ENCODE data around the gene PTPRK. TPM values are rescaled to one million over a fixed set of nuclear protein-coding genes. Genes with fewer than 3 reads are reported as not detected.

Gene PTPRK
- total RNA-seq, 4 donors from 2014 or later = 88.0 to 187 (median 136) TPM

DNA sequence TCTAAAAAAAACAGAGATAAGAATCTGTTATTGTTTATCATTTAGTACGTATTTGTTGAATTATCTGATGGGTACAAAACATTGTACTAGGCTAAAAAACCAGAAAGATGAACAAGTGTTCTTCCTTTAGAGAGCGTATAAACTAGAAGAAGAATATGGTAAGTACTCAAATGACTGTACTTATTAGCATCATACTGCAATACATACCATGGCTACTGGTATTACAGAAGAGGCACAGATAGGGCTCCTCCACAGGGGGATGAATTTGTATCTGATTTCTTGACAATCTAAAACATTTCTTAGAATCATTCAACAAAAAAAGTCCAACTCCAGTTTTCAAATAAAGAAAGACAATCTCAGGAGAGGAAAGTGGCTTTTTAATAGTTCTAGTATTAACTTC, 501.6 kb downstream of the PTPRK start:
- no peak overlapping the region for H3K4me3 ChIP-seq
- WGBS, 2 donors (ENCODE audit: low coverage in 1 of 2) = 85 to 100% methylated on average over 2 of the region's 2 CpGs
- no peaks in the 10 kb centered on the region for H3K27me3 ChIP-seq
- no peak for DNase-seq
- H3K9me3 ChIP-seq = no peaks in the 10 kb centered on the region
- H3K4me1 ChIP-seq = no peaks in the 10 kb centered on the region
- in situ Hi-C loops (cut with MboI; ENCODE audit: low pct_ligation_motif_present in 1 of 4, low pct_unique_long_range_greater_than_20kb in 1 of 4, low sequenced_read_pairs in 3 of 4) (no loop called here), intact Hi-C loops (cut with DNase I; ENCODE audit: low total_unique reads) (no loop called here)
- H3K27ac ChIP-seq = no peak overlapping the region
- no peak for TF ChIP-seq CTCF (IDR thresholded peaks at IDR 0.05)
- no peak for TF ChIP-seq POLR2AphosphoS5 (IDR thresholded peaks at IDR 0.05)
- TF ChIP-seq POLR2A (IDR thresholded peaks at IDR 0.05) = no peak
- TF ChIP-seq EP300 (IDR thresholded peaks at IDR 0.05; ENCODE audit: low read depth) = no peak
- no peaks in the 10 kb centered on the region for H3K36me3 ChIP-seq

DNA sequence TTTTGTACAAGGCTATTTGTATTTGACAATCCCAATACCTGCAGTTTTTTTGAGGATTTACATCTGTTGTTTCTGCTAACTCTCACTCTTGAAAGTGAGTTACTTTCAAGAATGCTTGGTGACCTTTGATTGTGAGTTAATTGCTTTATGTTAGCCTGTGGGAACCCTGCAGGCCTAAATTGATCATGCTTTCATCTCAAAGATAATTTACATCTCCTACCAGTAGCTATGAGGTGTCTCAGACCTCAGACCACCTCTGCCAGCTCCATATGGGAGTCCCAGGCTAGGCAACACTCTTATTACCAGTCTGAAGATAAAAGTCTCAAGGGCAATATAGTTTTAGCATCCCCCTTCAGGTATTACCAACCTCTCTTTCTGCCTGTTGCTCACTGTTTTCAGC, 503.1 kb downstream of the PTPRK start:
- TF ChIP-seq POLR2AphosphoS5 (IDR thresholded peaks at IDR 0.05) = no peak
- TF ChIP-seq POLR2A (IDR thresholded peaks at IDR 0.05) = no peak
- no peak for TF ChIP-seq CTCF (IDR thresholded peaks at IDR 0.05)
- TF ChIP-seq EP300 (IDR thresholded peaks at IDR 0.05; ENCODE audit: low read depth) = no peak
- Histone ChIP-seq H3K27ac (no peak overlapping the region), H3K27me3 (no peaks in the 10 kb centered on the region), H3K4me3 (no peak overlapping the region), H3K4me1 (no peaks in the 10 kb centered on the region), H3K9me3 (no peaks in the 10 kb centered on the region), H3K36me3 (no peaks in the 10 kb centered on the region)
- in situ Hi-C loops (cut with MboI; ENCODE audit: low pct_ligation_motif_present in 1 of 4, low pct_unique_long_range_greater_than_20kb in 1 of 4, low sequenced_read_pairs in 3 of 4) = no loop called here
- intact Hi-C loops (cut with DNase I; ENCODE audit: low total_unique reads) = no loop called here
- no peak for DNase-seq

DNA sequence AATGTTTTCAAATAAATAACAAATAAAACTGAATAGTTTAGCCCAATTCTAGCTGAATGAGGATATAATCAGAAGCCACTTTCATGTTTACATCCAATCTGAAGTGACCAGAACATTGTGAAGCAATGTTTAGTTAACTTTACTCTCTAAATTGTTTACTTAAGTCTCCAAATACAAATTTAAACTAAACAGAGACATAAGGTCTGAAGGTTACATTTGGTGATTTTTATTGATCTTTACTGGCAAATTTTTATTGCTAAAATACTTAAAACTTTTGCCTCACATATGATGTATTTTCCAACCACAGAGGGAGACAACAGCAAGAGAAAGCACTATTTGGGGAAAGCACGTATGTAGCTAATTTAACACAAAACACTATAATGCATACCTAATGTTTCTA, 512.7 kb downstream of the PTPRK start:
- no peak for DNase-seq
- Histone ChIP-seq H3K36me3 (no peaks in the 10 kb centered on the region), H3K4me3 (no peak overlapping the region), H3K4me1 (no peaks in the 10 kb centered on the region), H3K9me3 (no peaks in the 10 kb centered on the region), H3K27me3 (no peaks in the 10 kb centered on the region), H3K27ac (no peak overlapping the region)
- 50 to 68% methylated on average over 1 of the region's 1 CpG for WGBS, 2 donors (ENCODE audit: low coverage in 1 of 2)
- TF ChIP-seq CTCF (IDR thresholded peaks at IDR 0.05) (no peak), POLR2AphosphoS5 (IDR thresholded peaks at IDR 0.05) (no peak), POLR2A (IDR thresholded peaks at IDR 0.05) (no peak), EP300 (IDR thresholded peaks at IDR 0.05; ENCODE audit: low read depth) (no peak)
- in situ Hi-C loops (cut with MboI; ENCODE audit: low pct_ligation_motif_present in 1 of 4, low pct_unique_long_range_greater_than_20kb in 1 of 4, low sequenced_read_pairs in 3 of 4) = no loop called here
- intact Hi-C loops (cut with DNase I; ENCODE audit: low total_unique reads) = no loop called here

GRCh38 chr6:128005009-128005408, 515.4 kb downstream of the PTPRK start:
- DNase-seq = no peak
- 82 to 84% methylated on average over 5 of the region's 5 CpGs for WGBS, 2 donors (ENCODE audit: low coverage in 1 of 2)

DNA sequence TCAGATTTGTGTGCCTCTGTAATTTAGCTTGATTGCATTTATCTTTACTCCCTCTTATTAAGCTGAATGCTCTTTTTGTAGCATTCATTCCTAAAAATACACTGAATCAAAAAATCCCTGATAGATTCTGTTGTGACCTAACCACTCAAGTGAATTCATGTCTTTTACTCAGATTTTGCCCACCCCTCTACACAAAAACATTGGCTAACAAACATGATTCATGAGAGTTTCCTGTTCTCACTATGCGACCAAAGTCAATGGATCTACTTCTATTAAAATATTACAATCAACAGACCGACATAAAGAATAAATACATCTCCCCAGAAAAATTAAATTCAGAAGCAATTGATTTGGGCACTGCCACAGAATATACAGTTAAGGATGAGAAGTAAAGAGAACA, 520.0 kb downstream of the PTPRK start:
- Histone ChIP-seq H3K27ac (no peak overlapping the region), H3K36me3 (no peaks in the 10 kb centered on the region), H3K4me1 (no peaks in the 10 kb centered on the region), H3K27me3 (no peaks in the 10 kb centered on the region), H3K9me3 (no peaks in the 10 kb centered on the region), H3K4me3 (no peak overlapping the region)
- no peak for DNase-seq
- WGBS, 2 donors (ENCODE audit: low coverage in 1 of 2) = 79 to 84% methylated on average over 2 of the region's 2 CpGs
- TF ChIP-seq POLR2A (IDR thresholded peaks at IDR 0.05) (no peak), EP300 (IDR thresholded peaks at IDR 0.05; ENCODE audit: low read depth) (no peak), CTCF (IDR thresholded peaks at IDR 0.05) (no peak), POLR2AphosphoS5 (IDR thresholded peaks at IDR 0.05) (no peak)
- intact Hi-C loops (cut with DNase I; ENCODE audit: low total_unique reads) (no loop called here), in situ Hi-C loops (cut with MboI; ENCODE audit: low pct_ligation_motif_present in 1 of 4, low pct_unique_long_range_greater_than_20kb in 1 of 4, low sequenced_read_pairs in 3 of 4) (no loop called here)

More at GRCh38 chr6:128005009-128005408, 515.4 kb downstream of the PTPRK start:
- no peaks in the 10 kb centered on the region for H3K27me3 ChIP-seq
- no peaks in the 10 kb centered on the region for H3K4me1 ChIP-seq
- no peak overlapping the region for H3K4me3 ChIP-seq
- H3K36me3 ChIP-seq = no peaks in the 10 kb centered on the region
- no peaks in the 10 kb centered on the region for H3K9me3 ChIP-seq
- in situ Hi-C loops (cut with MboI; ENCODE audit: low pct_ligation_motif_present in 1 of 4, low pct_unique_long_range_greater_than_20kb in 1 of 4, low sequenced_read_pairs in 3 of 4) (no loop called here), intact Hi-C loops (cut with DNase I; ENCODE audit: low total_unique reads) (no loop called here)
- TF ChIP-seq POLR2A (IDR thresholded peaks at IDR 0.05) = no peak
- no peak overlapping the region for H3K27ac ChIP-seq

Data from transverse colon (tissue), 4 donors.